Kidney epithelial cell (primary cell): ENCODE data around the gene ANKRD34A. TPM values are rescaled to one million over a fixed set of nuclear protein-coding genes. Genes with fewer than 3 reads are reported as not detected.

ENCODE experiments used
- DNase-seq: peaks from one replicate; pipeline ENCODE4 v3.0.0-alpha.2; 2010; ENCODE audit warnings: low read depth
- H3K27me3 ChIP-seq: 2 replicates; pipeline ENCODE4 v1.6.0; 2011; ENCODE audit warnings: low read length; ENCODE audit not compliant: control insufficient read depth, insufficient read depth
- H3K36me3 ChIP-seq: 2 replicates; pipeline ENCODE4 v1.5.1; 2011; ENCODE audit warnings: low read length; ENCODE audit not compliant: control insufficient read depth, insufficient read depth
- H3K4me3 ChIP-seq: 2 replicates; pipeline ENCODE4 v1.5.1; 2011; ENCODE audit warnings: low read depth, mild to moderate bottlenecking, control low read depth, low read length
- total RNA-seq: library from RNA; depleted of rRNA; stranded (reverse); fragments of >200 nt; gene quantifications from 2 replicates; pipeline ENCODE4 v1.2.3, GENCODE V29; 2015
- TF ChIP-seq, protein P1 (sequence below): IDR thresholded peaks from 2 replicates; pipeline ENCODE4 v1.5.1; 2011; ENCODE audit warnings: mild to moderate bottlenecking, moderate library complexity, low read length, control low read depth, inconsistent platforms; ENCODE audit not compliant: insufficient read depth, poor library complexity, severe bottlenecking

Gene ANKRD34A
- total RNA-seq, 1 donor from 2014 or later, result 0.46 TPM

GRCh38 chr1:145986551-145986950, 22.2 kb upstream of the ANKRD34A start:
- DNase-seq, result no peak
- TF ChIP-seq, protein P1, sequence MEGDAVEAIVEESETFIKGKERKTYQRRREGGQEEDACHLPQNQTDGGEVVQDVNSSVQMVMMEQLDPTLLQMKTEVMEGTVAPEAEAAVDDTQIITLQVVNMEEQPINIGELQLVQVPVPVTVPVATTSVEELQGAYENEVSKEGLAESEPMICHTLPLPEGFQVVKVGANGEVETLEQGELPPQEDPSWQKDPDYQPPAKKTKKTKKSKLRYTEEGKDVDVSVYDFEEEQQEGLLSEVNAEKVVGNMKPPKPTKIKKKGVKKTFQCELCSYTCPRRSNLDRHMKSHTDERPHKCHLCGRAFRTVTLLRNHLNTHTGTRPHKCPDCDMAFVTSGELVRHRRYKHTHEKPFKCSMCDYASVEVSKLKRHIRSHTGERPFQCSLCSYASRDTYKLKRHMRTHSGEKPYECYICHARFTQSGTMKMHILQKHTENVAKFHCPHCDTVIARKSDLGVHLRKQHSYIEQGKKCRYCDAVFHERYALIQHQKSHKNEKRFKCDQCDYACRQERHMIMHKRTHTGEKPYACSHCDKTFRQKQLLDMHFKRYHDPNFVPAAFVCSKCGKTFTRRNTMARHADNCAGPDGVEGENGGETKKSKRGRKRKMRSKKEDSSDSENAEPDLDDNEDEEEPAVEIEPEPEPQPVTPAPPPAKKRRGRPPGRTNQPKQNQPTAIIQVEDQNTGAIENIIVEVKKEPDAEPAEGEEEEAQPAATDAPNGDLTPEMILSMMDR, result no peak
- H3K27me3 ChIP-seq, result no peaks in the 10 kb centered on the region
- no peaks in the 10 kb centered on the region for H3K36me3 ChIP-seq
- no peak overlapping the region for H3K4me3 ChIP-seq

DNA sequence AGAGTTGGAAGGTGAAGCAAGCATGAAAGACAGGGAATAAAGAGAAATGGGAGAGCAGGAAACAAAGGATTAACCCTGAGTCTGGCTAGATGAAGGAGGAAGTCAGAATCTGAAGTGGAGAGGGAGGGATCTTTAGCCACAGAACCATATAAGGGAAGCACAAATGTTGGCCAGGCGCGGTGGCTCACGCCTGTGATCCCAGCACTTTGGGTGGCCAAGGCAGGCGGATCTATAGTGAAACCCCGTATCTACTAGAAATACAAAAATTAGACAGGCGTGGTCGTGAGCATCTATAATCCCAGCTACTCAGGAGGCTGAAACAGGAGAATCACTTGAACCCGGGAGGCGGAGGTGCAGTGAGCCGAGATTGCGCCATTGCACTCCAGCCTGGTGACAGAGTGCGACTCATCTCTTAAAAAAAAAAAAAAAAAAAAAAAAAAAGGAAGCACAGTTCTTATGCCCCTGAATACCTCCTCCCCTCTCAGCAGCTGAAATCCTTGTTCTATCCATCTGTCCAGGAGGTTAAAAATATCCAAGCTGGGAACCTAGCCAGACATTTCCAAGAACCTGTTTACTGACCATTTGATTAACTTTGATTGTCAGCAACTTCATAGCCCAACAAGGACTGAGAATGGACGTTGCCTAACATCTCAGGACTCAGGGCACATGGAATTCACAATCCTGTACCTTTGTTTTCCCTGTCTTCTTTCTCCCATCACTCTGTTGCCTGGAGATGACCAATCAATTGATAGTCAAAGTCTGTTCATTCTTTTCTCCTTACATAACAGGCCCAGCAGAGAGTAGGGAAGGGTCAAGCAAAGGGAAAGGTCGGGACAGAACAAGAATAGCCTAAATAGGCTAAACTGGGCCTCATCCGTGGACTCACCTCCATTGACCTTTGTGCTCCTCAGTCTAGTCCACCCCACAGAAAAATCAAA, 21.4 kb upstream of the ANKRD34A start:
- TF ChIP-seq, protein P1, result no peak
- H3K4me3 ChIP-seq, result no peak overlapping the region
- no peak for DNase-seq
- no peaks in the 10 kb centered on the region for H3K36me3 ChIP-seq
- H3K27me3 ChIP-seq, result no peaks in the 10 kb centered on the region

DNA sequence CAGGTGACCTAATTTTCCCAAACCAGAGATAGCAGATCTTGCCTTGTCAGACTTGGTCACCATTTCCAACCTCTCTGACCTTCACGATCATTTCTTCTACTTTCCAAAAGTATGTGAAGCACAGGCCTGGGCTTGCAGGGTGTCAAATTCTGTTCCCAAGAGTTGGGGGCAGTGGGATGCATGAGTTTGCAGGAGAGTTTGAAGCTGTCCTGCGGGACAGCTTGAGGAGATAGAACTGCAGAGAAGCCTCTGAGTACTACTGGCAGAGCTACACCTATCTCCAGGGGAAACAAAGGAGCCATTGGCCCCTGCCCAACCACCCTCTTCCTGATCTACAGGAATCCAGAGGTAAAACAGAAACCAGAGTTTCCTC, 20.7 kb upstream of the ANKRD34A start:
- no peak overlapping the region for H3K4me3 ChIP-seq
- H3K27me3 ChIP-seq, result no peaks in the 10 kb centered on the region
- no peak for DNase-seq
- TF ChIP-seq, protein P1, result no peak
- no peaks in the 10 kb centered on the region for H3K36me3 ChIP-seq

GRCh38 chr1:145983960-145984830, 19.8 kb upstream of the ANKRD34A start:
- Histone ChIP-seq H3K27me3 (no peaks in the 10 kb centered on the region), H3K4me3 (no peak overlapping the region), H3K36me3 (no peaks in the 10 kb centered on the region)
- DNase-seq, result no peak
- TF ChIP-seq, protein P1, result no peak

GRCh38 chr1:145983206-145983675, 18.9 kb upstream of the ANKRD34A start:
- Histone ChIP-seq H3K27me3 (no peaks in the 10 kb centered on the region), H3K36me3 (no peaks in the 10 kb centered on the region), H3K4me3 (no peak overlapping the region)
- TF ChIP-seq, protein P1, result no peak
- DNase-seq, result no peak
